ENCODE results near the gene GBP6.
"Not testable (repeated sequence)": the region's sequence is repeated elsewhere in the genome, so short reads cannot be mapped to it uniquely, and the experiment has no call there.

The GBP6 gene

GRCh38 chr1:89363638-89364536 lies at the start of gene GBP6:
TSS of gene GBP6 (plus strand) at chr1:89364059. CDS start at chr1:89368552, 4,493 bp downstream.
- no peak for DNase-seq (ENCODE audit: low read depth in 2 of 3, low spot score in 1 of 3)

- DNase-seq (ENCODE audit: low read depth in 2 of 3, low spot score in 1 of 3) = no peak
Observed at GRCh38 chr1:89322402-89322801, 41.5 kb upstream of the GBP6 start.

DNA sequence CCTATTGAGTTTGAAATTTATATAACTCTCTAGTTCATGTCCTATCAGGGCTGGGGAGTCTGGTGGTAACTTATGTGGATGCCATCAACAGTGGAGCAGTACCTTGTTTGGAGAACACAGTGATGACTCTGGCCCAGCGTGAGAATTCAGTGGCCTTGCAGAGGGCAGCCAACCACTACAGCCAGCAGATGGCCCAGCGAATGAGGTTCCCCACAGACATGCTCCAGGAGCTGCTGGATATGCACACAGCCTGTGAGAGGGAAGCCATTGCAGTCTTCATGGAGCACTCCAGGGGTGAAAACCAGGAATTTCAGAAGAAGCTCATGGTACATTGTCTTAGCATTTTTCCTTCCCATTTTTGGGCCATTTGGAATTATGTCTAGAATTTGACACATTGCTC lies 32.0 kb upstream of the GBP6 start:
- DNase-seq (ENCODE audit: low read depth in 2 of 3, low spot score in 1 of 3) = no peak

- DNase-seq (ENCODE audit: low read depth in 2 of 3, low spot score in 1 of 3) = no peak
Observed at GRCh38 chr1:89332461-89332860, 31.4 kb upstream of the GBP6 start.

- no peak for DNase-seq (ENCODE audit: low read depth in 2 of 3, low spot score in 1 of 3)
Observed at GRCh38 chr1:89335486-89335885, 28.4 kb upstream of the GBP6 start.

GRCh38 chr1:89337903-89338302 lies 26.0 kb upstream of the GBP6 start:
- DNase-seq (ENCODE audit: low read depth in 2 of 3, low spot score in 1 of 3) = no peak

DNA sequence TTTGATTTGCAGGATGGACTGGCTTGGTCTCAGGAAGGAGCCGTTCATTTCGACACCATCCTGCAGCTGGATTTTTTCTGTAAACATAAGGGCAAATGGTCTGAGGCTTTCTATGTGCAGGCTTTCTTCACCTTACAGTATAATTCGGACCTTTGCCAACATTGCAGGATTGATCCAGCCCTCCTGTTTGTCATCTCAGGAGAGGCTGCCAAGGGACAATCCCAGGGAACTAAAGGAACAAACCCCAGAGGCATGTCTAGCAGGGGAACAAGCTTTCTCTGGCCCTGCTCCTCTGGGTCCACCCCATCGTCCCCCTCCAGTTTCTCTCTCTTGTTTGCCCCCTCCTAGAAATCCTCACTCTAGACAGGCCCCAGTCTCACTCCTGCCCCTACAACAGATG lies 24.8 kb upstream of the GBP6 start:
- DNase-seq (ENCODE audit: low read depth in 2 of 3, low spot score in 1 of 3) = no peak

DNA sequence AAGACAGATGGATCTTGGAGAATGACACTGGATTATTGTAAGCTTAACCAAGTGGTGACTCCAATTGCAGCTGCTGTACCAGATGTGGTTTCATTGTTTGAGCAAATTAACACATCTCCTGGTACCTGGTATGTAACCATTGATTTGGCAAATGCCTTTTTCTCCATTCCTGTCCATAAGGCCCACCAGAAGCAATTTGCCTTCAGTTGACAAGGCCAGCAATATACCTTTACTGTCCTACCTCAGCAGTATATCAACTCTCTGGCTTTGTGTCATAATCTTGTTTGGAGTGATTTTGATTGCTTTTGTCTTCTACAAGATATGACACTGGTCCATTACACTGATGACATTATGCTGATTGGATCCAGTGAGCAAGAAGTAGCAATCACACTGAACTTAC lies 18.4 kb upstream of the GBP6 start:
- DNase-seq (ENCODE audit: low read depth in 2 of 3, low spot score in 1 of 3) = not testable (repeated sequence)

- DNase-seq (ENCODE audit: low read depth in 2 of 3, low spot score in 1 of 3) = no peak
Observed at GRCh38 chr1:89347296-89347695, 16.6 kb upstream of the GBP6 start.

GRCh38 chr1:89350298-89350697 lies 13.6 kb upstream of the GBP6 start:
- DNase-seq (ENCODE audit: low read depth in 2 of 3, low spot score in 1 of 3) = no peak

DNA sequence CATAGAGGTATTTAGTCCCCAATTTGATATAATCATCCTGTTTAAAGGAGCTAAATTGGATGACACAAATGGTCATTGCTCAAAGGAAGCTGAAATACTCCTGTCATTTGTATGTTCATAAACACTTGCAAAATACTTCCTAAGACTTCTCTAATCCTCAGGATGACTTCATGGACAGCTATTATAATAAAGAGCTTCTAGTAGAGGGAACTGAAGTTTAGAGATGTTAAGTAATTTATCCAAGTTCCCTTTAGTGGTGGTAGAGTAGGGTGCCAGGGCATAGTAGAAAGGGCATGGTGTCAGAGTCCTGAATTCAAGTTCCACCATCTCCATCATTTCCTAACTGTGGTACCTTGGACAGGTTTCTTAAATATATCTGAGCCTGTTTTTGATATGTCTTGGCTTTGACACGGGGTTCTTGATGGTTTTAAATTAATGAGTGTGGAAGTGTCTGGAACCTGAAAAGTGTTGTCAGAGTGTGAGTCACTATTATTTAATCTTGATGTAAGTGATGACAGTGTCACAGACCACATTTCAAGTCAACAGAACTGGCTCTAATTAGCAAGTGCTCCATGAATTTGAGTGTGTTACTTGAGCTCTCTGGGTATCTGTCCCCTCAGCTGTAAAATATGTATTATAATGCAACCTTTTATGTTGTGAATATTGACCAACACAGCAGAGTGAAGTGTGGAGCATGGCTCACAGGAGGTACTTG lies 12.1 kb upstream of the GBP6 start:
- no peak for DNase-seq (ENCODE audit: low read depth in 2 of 3, low spot score in 1 of 3)

DNA sequence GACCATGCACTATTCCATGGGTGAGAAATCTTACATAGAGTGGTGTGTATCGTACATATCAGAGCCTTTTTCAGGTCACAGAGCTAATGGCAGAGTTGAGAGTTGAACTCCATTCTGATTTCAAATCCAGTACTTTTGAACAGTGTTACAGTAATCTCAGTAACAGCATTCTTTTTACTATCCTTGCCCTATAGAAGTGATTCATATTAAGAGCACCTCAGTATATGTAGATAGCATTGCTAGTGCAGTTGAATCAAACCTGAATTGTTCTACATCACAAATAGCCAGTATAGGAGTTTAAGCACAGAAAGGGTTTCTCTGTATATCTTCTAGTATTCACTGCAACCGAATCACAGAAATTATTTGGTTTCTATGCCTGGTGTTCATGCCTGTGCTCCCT lies 11.4 kb upstream of the GBP6 start:
- no peak for DNase-seq (ENCODE audit: low read depth in 2 of 3, low spot score in 1 of 3)

GRCh38 chr1:89354205-89354604 lies 9.7 kb upstream of the GBP6 start:
- DNase-seq (ENCODE audit: low read depth in 2 of 3, low spot score in 1 of 3) = no peak

DNA sequence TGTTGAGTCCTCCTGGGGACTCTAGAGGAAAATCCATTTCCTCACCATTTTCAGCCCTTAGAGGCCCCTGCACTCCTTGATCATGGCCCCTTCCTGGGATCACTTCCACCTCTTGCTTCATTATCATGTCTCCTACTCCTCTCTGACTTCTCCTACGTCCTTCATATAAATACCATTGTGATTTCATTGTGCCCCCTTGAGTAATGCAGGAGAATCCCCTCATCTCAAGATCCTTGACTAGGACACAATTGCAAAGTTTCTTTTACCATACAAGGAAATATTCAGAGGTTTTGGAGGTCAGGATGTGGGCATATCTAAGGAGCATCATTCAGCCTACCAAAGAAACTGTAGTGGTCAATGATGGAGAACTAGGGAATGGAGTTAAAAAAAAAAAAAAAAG lies 8.8 kb upstream of the GBP6 start:
- no peak for DNase-seq (ENCODE audit: low read depth in 2 of 3, low spot score in 1 of 3)

GRCh38 chr1:89356658-89357400 lies 7.0 kb upstream of the GBP6 start:
- DNase-seq (ENCODE audit: low read depth in 2 of 3, low spot score in 1 of 3) = no peak

GRCh38 chr1:89358287-89358893 lies 5.5 kb upstream of the GBP6 start:
- DNase-seq (ENCODE audit: low read depth in 2 of 3, low spot score in 1 of 3) = peak; percentile 65 to 86 (median 77)

DNA sequence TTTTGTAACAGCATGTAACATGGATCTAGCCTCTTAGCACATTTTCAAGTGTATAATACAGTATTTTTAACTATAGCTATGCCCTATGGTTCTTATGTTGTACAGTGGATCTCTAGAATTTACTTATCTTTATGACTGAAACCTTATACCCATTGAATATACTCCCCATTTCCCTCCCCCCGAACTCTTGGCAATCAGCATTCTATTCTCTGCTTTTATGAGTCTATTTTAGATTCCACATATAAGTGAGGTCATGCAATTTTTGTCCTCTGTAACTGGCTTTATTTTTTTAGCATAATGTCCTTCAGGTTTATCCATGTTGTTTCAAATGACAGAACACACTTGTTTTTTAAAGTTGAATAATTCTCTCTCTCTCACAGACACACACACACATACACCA lies 3.1 kb upstream of the GBP6 start:
- no peak for DNase-seq (ENCODE audit: low read depth in 2 of 3, low spot score in 1 of 3)

- DNase-seq (ENCODE audit: low read depth in 2 of 3, low spot score in 1 of 3) = no peak
Observed at GRCh38 chr1:89361681-89362080, 2.2 kb upstream of the GBP6 start.

GRCh38 chr1:89363196-89363595 lies 663 bp upstream of the GBP6 start:
- DNase-seq (ENCODE audit: low read depth in 2 of 3, low spot score in 1 of 3) = no peak

DNA sequence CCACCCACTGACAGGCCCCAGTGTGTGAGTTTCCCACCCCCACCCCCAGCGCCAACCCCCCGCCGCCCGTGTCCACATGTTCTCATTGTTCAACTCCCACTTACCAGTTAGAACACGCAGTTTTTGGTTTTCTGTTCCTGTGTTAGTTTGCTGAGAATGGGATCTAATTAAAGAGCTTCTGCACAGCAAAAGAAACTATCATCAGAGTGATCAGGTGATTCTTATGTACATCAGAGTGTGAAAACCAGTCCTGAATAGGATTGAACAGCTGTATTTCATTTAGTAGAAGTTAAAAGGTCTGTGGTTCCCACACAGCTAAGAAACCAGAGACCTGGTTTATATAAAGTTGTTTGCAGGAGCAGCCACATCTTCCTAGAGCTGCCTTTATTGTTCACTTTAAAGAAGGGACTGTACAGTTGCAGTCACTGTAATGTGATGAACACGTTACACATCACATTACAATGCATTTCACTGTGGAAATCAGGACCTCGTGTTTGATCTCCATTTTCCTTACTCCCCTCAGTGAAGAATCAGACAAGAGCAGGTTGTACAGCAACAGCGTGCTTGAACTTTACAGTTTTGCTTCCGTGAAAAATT lies 1.2 kb downstream of the GBP6 start:
- no peak for DNase-seq (ENCODE audit: low read depth in 2 of 3, low spot score in 1 of 3)

DNA sequence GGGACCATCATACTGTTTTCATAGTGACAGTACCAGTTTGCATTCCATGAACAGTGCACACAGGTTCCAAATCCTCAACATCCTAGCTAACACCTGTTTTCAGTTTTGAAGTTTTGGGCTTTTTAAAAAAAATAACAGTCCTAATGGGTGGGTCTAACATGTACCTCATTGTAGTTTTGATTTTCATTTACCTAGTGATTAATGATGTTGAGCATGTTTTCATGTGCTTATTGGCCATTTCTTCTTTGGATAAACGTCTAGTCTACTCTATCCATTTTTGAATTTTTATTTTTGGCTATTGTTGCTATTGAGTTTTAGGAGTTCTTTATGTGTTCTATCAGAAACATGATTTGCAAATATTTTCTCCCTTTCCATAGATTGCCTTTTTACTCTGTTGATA lies 3.4 kb downstream of the GBP6 start:
- no peak for DNase-seq (ENCODE audit: low read depth in 2 of 3, low spot score in 1 of 3)
